Astrocyte (in vitro differentiated cells and primary cell): Measurements from ENCODE around the gene TRIM52.

Experiments used
- EZH2 ChIP-seq: IDR thresholded peaks from 2 replicates; pipeline ENCODE4 v1.6.1; 2012; ENCODE audit warnings: mild to moderate bottlenecking, low read length, inconsistent platforms; ENCODE audit not compliant: insufficient read depth
- TF ChIP-seq, protein P1 (sequence below): IDR thresholded peaks from 2 replicates; pipeline ENCODE4 v1.5.1; 2011; ENCODE audit warnings: low read depth, mild to moderate bottlenecking, inconsistent platforms, low read length, moderate library complexity; ENCODE audit not compliant: insufficient read depth

- TF ChIP-seq, protein P1, sequence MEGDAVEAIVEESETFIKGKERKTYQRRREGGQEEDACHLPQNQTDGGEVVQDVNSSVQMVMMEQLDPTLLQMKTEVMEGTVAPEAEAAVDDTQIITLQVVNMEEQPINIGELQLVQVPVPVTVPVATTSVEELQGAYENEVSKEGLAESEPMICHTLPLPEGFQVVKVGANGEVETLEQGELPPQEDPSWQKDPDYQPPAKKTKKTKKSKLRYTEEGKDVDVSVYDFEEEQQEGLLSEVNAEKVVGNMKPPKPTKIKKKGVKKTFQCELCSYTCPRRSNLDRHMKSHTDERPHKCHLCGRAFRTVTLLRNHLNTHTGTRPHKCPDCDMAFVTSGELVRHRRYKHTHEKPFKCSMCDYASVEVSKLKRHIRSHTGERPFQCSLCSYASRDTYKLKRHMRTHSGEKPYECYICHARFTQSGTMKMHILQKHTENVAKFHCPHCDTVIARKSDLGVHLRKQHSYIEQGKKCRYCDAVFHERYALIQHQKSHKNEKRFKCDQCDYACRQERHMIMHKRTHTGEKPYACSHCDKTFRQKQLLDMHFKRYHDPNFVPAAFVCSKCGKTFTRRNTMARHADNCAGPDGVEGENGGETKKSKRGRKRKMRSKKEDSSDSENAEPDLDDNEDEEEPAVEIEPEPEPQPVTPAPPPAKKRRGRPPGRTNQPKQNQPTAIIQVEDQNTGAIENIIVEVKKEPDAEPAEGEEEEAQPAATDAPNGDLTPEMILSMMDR, result no peak
- TF ChIP-seq EZH2, result no peak
Measured at GRCh38 chr5:181283347-181283746, 22.4 kb upstream of the TRIM52 start.
